ENCODE measurements around the gene ADAMTS20.
"Not testable (repeated sequence)": the region's sequence is repeated elsewhere in the genome, so short reads cannot be mapped to it uniquely, and the experiment has no call there.

DNA sequence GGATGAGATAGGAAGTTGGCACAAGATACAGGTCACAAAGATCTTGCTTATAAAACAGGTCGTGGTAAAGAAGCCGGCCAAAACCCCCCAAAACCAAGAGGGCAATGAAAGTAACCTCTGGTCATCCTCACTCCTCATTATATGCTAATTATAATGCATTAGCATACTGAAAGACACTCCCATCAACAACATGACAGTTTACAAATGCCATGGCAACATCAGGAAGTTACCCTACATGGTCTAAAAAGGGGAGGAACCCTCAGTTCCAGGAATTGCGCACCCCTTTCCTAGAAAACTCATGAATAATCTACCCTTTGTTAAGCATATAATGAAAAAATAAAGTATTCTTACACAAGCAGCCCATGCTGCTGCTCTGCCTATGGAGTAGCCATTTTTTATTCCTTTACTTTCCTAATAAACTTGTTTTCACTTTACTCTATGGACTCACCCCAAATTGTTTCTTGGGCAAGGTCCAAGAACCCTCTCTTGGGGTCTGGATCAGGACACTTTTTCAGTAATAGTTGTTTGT, 210.2 kb downstream of the ADAMTS20 start:
- TF ChIP-seq MXI1 (IDR thresholded peaks at IDR 0.05; ENCODE audit: low read depth, low read length); ATF3 (IDR thresholded peaks at IDR 0.05; ENCODE audit: borderline replicate concordance, extremely low read depth, low read depth, low read length): not testable (repeated sequence)
- TF ChIP-seq, protein P1, sequence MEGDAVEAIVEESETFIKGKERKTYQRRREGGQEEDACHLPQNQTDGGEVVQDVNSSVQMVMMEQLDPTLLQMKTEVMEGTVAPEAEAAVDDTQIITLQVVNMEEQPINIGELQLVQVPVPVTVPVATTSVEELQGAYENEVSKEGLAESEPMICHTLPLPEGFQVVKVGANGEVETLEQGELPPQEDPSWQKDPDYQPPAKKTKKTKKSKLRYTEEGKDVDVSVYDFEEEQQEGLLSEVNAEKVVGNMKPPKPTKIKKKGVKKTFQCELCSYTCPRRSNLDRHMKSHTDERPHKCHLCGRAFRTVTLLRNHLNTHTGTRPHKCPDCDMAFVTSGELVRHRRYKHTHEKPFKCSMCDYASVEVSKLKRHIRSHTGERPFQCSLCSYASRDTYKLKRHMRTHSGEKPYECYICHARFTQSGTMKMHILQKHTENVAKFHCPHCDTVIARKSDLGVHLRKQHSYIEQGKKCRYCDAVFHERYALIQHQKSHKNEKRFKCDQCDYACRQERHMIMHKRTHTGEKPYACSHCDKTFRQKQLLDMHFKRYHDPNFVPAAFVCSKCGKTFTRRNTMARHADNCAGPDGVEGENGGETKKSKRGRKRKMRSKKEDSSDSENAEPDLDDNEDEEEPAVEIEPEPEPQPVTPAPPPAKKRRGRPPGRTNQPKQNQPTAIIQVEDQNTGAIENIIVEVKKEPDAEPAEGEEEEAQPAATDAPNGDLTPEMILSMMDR (IDR thresholded peaks at IDR 0.05 in 2 of 3, conservative IDR thresholded peaks at IDR 0.05 in 1 of 3; ENCODE audit: control insufficient read depth in 2 of 3, extremely low read depth in 1 of 3, insufficient read depth in 1 of 3, low read depth in 3 of 3, low read length in 3 of 3) = not testable (repeated sequence)

All from GM12878 (cell line).